GM10266 (cell line): ENCODE data around the gene GRM3.

Experiments used
- DNase-seq: peaks from one replicate; pipeline ENCODE4 v3.0.0; 2012; ENCODE audit errors: extremely low spot score
- TF ChIP-seq, protein P1 (sequence below): IDR thresholded peaks from 2 replicates; pipeline ENCODE4 v1.5.1; 2012; ENCODE audit warnings: mild to moderate bottlenecking, low read depth; ENCODE audit not compliant: control insufficient read depth, insufficient read depth; ENCODE audit errors: missing control alignments

Gene GRM3

DNA sequence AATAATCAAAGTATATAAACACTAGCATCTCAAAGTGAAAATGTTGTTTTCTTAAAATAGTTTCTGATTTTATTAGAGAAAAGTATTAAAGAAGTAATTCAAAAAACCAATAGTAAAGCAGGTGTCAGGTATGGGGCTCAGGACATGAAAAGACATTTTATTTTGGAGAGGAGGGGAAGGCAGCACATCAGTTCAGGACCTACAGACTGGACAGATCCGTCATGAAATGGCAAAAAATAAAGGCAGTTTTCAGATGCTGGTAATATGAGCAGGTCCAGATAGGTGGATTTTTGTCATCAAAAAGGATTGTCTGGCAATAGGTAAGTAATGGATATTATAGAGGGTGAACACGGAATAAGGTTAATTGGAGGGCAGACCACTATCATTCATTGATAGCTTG, 49.0 kb downstream of the GRM3 start:
- no peak for DNase-seq
- TF ChIP-seq, protein P1, sequence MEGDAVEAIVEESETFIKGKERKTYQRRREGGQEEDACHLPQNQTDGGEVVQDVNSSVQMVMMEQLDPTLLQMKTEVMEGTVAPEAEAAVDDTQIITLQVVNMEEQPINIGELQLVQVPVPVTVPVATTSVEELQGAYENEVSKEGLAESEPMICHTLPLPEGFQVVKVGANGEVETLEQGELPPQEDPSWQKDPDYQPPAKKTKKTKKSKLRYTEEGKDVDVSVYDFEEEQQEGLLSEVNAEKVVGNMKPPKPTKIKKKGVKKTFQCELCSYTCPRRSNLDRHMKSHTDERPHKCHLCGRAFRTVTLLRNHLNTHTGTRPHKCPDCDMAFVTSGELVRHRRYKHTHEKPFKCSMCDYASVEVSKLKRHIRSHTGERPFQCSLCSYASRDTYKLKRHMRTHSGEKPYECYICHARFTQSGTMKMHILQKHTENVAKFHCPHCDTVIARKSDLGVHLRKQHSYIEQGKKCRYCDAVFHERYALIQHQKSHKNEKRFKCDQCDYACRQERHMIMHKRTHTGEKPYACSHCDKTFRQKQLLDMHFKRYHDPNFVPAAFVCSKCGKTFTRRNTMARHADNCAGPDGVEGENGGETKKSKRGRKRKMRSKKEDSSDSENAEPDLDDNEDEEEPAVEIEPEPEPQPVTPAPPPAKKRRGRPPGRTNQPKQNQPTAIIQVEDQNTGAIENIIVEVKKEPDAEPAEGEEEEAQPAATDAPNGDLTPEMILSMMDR, result no peak

DNA sequence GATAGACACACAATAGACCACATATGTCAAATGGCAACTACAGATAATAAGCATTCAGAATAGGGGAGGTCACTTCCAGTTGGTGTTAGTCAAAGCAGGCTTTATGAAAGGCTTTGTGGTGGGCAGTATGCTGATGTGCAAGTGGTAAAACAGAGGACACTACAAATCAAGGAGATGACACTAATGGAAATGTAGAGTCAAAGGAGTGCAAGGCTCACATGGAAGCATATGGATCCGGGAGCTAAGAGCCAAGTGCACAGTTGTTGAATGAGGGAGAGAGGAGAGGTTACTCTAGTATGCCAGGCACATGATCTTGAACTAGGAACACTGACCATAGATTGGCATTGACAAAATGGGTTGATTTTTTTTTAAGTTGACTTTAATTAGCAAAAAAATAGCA, 62.7 kb downstream of the GRM3 start:
- no peak for DNase-seq
- TF ChIP-seq, protein P1, result no peak

DNA sequence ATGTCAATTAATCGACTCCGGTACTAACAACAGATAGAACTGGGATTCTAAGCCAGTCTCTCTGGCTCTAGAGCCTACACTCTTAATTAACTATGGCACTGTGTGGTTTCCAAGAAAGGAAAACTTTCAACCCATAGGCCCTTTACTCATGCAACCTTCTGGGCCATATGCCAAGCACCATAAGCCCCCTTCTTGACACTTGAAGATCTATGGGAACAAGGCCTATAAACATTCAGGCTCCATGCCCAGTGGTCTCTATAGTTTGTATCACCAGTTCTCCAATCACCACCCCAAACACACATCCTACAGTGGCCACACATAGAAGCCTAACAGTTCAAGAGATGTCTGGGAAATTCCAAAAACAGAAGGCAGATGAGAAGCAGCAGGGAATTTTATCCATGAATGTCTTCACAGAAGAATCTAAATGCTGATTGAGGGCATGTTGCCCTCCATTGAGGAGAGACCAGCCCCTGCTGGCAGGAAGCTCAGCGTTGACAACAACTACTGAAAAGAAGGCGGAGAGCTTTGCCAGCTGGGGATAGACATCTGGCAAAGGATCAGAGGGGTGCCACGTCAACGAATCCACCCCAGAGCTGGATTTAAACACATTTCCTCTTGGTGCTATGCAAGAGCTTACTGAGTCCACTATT, 64.4 kb downstream of the GRM3 start:
- no peak for DNase-seq
- TF ChIP-seq, protein P1, result no peak

DNA sequence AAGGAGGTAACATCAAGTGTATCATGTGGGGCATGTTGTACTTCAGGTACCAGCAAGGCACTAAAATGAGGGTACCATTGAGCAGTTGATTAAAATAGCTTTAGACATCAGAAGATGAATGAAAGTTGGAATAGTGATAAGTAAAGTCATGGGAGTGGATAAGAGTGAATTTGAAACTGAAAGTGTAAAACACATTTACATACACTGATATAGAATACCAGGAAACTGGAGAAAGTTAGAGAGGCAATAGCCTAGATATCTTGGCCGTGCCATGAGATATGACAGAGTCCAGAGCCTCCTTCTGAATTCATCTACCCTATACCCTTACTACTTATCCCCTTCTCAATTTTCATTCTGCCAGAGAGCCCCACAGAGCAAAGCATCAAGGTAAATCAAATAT, 76.6 kb downstream of the GRM3 start:
- TF ChIP-seq, protein P1, result no peak
- DNase-seq, result no peak

DNA sequence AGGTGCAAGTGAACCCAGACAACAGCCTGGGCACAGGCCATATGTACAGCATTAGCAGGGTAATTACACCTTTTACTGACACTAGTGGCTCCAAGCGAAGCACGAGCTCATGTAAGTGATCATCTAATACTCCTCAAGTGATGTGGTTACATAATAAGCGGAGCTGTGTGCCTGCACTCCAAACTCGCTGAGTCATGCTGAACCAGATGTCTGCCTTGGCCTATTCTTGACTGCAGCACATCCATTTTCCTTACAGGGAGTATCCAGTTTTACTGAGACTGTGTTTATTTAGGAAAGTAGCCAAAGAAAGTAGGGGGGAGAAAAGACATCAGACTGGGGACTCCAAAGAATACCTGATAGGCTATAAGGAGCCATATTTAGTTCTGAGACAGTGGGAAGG, 90.1 kb downstream of the GRM3 start:
- TF ChIP-seq, protein P1, result no peak
- no peak for DNase-seq

DNA sequence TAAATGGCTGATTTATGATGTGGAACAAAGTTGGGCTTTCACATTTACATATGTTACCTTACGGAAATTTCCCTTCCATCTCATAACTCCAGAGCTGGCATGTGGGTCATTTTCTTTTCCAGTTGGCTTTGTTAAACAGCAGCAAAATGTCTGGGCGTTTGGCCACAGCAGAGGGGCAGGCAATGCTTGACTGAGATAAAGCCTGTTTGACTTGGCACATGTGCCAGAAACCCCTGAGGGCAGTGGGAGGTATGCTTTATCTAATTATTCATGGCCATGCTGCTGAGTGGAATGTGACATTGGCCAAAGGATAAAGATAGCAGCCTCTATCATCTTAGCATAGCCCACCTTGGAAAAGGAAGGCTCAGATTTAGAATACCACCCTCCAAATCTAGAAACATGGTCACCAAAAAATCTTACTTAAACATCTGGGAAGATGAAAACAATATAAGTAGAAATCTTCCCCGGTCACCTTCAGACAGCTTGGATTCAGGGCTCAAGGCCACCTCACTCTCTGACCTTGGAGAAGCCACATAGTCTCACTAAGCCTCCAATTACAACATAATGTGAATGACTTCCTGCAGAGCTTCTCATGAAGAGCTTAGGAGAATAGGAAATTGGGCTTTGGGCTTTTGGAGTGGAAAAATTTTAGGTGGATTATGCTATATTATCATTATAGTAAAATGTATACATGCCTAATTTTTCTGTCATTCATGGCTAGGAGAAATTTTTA, 101.5 kb downstream of the GRM3 start:
- TF ChIP-seq, protein P1, result no peak
- no peak for DNase-seq

DNA sequence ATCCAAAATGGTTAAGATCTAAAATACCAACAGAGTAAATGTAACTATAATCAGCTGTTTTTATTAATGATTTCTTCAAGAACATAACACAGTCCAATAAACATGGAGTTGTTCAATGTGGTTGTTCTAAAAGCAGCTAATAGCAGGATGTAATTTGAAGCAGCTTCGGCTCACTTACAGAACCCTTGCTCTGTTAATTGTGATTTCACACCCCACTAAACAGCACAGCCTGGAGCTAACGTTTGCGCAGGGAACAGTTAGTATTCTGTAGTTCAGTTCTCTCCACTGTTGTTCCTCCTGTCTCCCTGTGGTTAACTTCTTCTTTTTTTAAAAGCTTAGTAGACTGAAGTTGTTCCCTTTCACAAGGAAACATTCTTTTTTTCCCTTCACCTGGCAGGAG, 104.0 kb downstream of the GRM3 start:
- TF ChIP-seq, protein P1, result no peak
- DNase-seq, result no peak
